GM21737 (cell line): ENCODE results near the gene SLPI.

Experiments used
- ATAC-seq: cut with Tn5 transposase; IDR thresholded peaks from one replicate; pipeline ENCODE4 v1.9.1; 2021; ENCODE audit warnings: mild to moderate bottlenecking, moderate library complexity; ENCODE audit not compliant: unreplicated experiment

Gene SLPI

GRCh38 chr20:45275338-45275737 lies 21.0 kb upstream of the SLPI start:
- no peak for ATAC-seq

- ATAC-seq = no peak
These were observed 15.4 kb upstream of the SLPI start for GRCh38 chr20:45269754-45270270.

GRCh38 chr20:45269056-45269455 lies 14.7 kb upstream of the SLPI start:
- no peak for ATAC-seq

GRCh38 chr20:45268531-45268930 lies 14.2 kb upstream of the SLPI start:
- no peak for ATAC-seq

GRCh38 chr20:45266977-45267376 lies 12.6 kb upstream of the SLPI start:
- no peak for ATAC-seq

- no peak for ATAC-seq
These were observed 9.3 kb upstream of the SLPI start for GRCh38 chr20:45263556-45264266.

- ATAC-seq = no peak
These were observed 4.3 kb upstream of the SLPI start for GRCh38 chr20:45258664-45259063.

GRCh38 chr20:45258259-45258658 lies 3.9 kb upstream of the SLPI start:
- no peak for ATAC-seq

GRCh38 chr20:45257711-45258110 lies 3.3 kb upstream of the SLPI start:
- ATAC-seq = no peak

- no peak for ATAC-seq
These were observed 2.8 kb upstream of the SLPI start for GRCh38 chr20:45257161-45257560.

- ATAC-seq = no peak
These were observed 1.1 kb downstream of the SLPI start for GRCh38 chr20:45253261-45253660.

GRCh38 chr20:45251884-45252560 lies 2.3 kb downstream of the SLPI start:
- ATAC-seq = no peak

GRCh38 chr20:45248609-45249008 lies 5.8 kb downstream of the SLPI start:
- no peak for ATAC-seq

GRCh38 chr20:45247865-45248264 lies 6.5 kb downstream of the SLPI start:
- ATAC-seq = no peak

GRCh38 chr20:45246109-45246508 lies 8.3 kb downstream of the SLPI start:
- no peak for ATAC-seq

- ATAC-seq = no peak
These were observed 16.2 kb downstream of the SLPI start for GRCh38 chr20:45238139-45238538.

- no peak for ATAC-seq
These were observed 18.4 kb downstream of the SLPI start for GRCh38 chr20:45235995-45236394.

- no peak for ATAC-seq
These were observed 23.7 kb downstream of the SLPI start for GRCh38 chr20:45230631-45231030.

GRCh38 chr20:45229264-45230056 lies 24.9 kb downstream of the SLPI start:
- no peak for ATAC-seq

- no peak for ATAC-seq
These were observed 28.1 kb downstream of the SLPI start for GRCh38 chr20:45226287-45226686.

- ATAC-seq = no peak
These were observed 31.2 kb downstream of the SLPI start for GRCh38 chr20:45223136-45223535.

GRCh38 chr20:45221076-45221475 lies 33.3 kb downstream of the SLPI start, which contains the start of gene SEMG2:
TSS of gene SEMG2 (plus strand) at chr20:45221373. CDS start at chr20:45221390, 17 bp downstream.
- ATAC-seq = no peak
